OCI-LY7 (cell line): ENCODE measurements around the gene TAF1B.

Experiments
- CTCF ChIP-seq: fragments of 200-600 bp; sonication (generic); conservative IDR thresholded peaks from 2 replicates; pipeline ENCODE4 v1.5.1; 2014; ENCODE audit warnings: mild to moderate bottlenecking, antibody characterized with exemption, low read length, moderate library complexity, mixed read lengths
- EZH2phosphoT487 ChIP-seq: fragments of 200-600 bp; sonication (generic); IDR thresholded peaks from 2 replicates; pipeline ENCODE4 v1.6.1; 2018; ENCODE audit warnings: low read depth, borderline replicate concordance, mild to moderate bottlenecking, mixed run types, antibody characterized with exemption, low read length, moderate library complexity, mixed read lengths

GRCh38 chr2:9910699-9911098 is 67.4 kb downstream of the TAF1B start:
- no peak for TF ChIP-seq CTCF
- TF ChIP-seq EZH2phosphoT487 = no peak
